Left forelimb (tissue), 1 donor: ENCODE measurements around the gene ITGAL.
A peak's percentile ranks its signal among the peaks of the same experiment; 100 is the strongest.

ENCODE experiments used
- DNase-seq: peaks from one replicate; pipeline ENCODE4 v3.0.0-alpha.2; 2018; ENCODE audit warnings: low spot score

The ITGAL gene

DNA sequence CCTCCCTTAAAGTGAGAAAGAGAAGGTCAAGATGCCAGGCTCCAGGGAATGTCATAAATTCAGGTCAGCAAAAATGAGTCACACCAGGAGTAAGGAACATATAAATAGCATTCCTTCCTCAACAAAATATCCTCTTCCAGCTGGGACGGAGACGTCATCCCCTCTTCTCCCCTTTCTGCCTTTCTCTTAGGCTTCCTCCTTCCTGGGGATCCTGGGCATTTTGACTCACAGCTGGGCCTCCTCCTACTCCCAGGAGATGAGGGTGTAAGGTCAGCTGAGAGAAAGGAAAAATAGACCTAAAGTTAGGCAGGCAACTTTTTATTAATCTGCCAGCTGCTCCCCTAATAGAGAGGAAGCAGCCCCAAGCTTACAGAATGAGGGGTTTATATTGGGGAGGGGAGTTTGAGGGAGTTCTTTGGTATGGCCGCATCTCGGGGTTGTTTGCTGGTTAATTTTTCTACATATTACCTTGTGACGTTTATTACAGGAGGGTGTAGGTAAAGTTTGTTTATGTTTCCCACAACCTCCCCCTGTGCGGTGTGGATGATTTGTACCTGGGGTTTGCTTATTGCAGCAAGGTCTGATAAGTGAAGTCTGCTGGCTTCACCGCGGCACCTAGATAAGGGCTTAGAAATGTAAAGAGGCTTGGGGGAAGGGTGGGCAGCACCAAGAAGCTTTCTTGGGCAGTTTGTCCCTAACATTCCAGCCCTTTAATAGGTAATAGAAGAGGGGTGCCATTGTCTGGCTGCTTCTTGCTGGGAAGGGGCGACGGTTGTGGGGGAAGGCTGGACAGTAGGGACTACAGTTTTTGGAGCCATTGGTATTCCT, 69.2 kb downstream of the ITGAL start:
- no peak for DNase-seq

GRCh38 chr16:30543067-30543466, 70.5 kb downstream of the ITGAL start:
- DNase-seq = no peak

- DNase-seq = no peak
These were observed 73.6 kb downstream of the ITGAL start for GRCh38 chr16:30546115-30546514.

DNA sequence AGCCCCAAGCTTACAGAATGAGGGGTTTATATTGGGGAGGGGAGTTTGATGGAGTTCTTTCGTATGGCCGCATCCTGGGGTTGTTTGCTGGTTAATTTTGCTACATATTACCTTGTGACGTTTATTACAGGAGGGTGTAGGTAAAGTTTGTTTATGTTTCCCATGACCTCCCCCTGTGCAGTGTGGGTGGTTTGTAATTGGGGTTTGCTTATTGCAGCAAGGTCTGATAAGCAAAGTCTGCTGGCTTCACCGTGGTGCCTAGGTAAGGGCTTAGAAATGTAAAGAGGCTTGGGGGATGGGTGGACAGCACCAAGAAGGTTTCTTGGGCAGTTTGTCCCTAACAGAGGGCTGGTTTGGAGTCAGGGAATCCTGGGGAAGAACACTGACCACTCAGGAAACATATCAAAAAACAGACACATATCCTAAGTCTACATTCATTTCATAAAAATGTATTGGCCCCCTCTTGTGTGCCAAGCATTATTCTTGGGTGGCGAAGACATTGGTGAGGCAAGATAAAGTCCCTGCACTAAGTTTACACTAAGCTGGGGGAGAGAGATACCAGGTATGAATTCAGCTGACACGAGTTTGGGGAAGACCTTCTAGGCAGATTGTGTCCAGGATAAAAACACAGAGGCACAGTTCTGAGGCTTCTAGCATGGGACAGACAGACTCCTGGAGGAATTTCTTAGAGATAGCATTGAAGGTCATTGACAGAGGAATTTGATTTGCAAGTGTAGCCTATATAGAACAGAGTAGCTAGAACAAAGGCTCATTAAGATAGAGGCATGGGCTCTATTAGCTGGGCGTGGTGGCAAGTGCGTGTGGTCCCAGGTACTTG, 76.1 kb downstream of the ITGAL start:
- DNase-seq = no peak

DNA sequence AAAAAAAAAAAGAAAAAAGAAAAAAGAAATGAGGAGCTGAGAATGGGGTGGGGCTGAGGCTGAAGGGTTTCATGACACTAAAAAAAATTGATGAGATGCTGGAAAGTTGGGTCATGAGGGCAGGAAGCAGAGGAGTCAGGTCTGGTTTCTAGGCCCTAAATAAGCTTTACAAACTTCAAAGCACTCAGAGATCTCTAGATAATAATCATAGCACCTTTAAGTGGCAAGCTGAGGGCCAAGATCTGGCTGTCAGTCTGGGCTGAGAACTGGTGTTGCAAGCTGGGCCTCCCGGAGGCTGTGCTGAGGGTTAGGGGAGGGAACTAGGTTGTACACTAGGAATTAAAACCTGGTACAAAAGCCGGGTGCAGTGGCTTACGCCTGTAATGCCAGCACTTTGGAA, 79.2 kb downstream of the ITGAL start:
- no peak for DNase-seq

- DNase-seq = no peak
These were observed 80.4 kb downstream of the ITGAL start for GRCh38 chr16:30552956-30553355.

- no peak for DNase-seq
These were observed 80.9 kb downstream of the ITGAL start for GRCh38 chr16:30553393-30553899.

DNA sequence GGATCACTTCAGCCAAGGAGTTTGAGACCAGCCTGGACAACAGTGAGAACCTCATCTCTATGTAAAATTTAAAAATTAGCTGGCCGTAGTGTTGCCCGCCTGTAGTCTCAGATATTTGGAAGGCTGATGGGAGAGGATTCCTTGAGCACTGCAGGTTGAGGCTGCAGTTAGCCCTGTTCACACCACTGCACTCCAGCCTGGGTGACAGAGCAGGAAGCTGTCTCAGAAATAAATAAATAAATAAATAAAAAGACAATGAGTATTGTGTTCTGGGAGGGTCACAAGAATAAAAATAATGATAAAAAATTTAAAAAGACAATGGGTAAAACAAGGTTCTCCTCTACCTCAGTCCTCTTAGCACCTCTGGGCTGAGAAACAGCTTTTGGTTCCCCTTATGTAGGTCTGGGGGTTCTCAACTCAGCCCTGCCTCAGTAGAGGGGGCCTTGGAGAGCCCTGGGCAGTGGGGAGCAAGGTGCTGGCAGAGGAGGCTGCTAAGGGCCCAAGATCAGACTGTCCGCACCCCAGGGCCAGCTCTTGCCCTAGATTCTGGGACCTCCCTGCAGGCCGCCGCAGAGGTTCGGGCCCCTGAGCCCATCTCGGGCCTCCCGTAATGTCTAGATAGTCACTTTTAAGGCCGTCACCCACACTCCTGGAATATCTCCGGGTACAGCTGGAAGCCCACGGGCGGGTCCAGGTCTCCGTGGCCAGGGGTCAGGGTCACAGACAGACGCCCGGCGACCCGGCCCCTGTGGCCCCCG, 82.2 kb downstream of the ITGAL start:
- no peak for DNase-seq

DNA sequence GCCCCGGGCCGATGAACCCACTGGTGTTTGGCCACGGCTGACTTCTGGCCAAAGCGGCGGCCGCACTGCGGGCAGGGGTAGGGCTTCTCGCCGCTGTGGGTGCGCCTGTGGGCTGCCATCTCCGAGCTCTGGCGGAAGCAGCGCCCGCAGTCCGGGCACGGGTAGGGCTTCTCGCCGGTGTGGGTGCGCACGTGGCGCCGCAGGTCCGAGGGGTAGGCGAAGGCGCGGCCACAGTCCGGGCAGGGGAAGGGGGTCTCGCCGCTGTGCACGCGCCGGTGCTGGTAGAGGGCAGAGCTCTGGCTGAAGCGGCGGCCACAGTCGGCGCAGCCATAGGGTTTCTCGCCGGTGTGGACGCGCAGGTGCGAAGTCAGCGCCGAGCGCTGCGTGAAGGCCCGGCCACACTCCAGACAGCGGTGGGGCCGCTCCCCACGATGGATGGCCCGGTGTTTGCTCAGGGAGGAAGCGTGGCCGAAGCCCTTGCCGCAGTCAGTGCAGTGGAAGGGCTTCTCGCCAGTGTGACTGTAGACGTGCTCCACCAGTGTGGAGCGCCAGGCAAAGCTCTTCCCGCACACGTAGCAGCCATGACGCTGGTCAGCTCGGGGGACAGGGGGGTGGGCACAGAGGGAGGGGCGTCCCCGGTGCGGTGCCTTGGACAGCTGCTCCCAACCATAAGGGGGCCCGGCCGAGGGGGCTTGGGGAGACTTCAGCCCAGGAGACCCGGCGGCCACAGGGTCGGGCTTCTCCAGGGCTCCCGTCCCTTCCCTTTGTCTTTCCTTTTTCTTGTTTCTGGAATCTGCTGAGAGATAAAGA, 83.0 kb downstream of the ITGAL start:
- DNase-seq = no peak

DNA sequence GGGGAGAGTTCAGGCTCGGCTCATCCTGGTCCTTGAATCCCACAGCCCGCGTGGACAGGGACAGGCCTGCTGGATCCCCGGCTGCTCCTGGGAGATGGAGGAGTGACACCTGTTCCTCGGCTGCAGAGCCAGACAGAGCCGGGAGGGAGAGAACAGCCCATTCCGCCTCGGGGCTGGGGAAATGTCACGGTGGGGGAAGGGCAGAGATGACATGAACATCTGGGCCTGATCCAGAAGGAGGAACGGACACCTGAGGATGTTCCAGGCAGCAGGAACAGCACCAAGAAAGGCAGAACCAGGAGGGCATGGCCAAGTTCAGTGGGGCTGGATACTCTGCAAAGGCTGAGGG, 83.6 kb downstream of the ITGAL start:
- DNase-seq = no peak

DNA sequence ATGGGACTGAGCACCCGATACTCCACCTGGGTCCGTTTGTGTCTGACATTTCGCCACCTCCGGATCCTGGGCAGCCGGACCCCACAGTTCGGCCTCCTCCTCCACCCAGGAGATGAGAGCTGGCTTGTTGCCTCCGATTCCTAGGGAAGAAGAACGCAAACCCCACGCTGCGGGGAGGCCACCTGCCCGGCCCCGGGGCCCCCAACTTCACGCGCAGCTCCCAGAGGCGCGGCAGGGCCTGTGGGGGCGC, 85.1 kb downstream of the ITGAL start:
- no peak for DNase-seq

GRCh38 chr16:30557957-30558788, 85.6 kb downstream of the ITGAL start, which contains the start of gene ZNF764:
Gene ZNF764 (minus strand): TSS chr16:30558374. CDS start chr16:30558182, 192 bp downstream.
- DNase-seq = peak; percentile 94

GRCh38 chr16:30558789-30559377, 86.3 kb downstream of the ITGAL start:
- DNase-seq = no peak

- no peak for DNase-seq
These were observed 87.1 kb downstream of the ITGAL start for GRCh38 chr16:30559690-30560089.

DNA sequence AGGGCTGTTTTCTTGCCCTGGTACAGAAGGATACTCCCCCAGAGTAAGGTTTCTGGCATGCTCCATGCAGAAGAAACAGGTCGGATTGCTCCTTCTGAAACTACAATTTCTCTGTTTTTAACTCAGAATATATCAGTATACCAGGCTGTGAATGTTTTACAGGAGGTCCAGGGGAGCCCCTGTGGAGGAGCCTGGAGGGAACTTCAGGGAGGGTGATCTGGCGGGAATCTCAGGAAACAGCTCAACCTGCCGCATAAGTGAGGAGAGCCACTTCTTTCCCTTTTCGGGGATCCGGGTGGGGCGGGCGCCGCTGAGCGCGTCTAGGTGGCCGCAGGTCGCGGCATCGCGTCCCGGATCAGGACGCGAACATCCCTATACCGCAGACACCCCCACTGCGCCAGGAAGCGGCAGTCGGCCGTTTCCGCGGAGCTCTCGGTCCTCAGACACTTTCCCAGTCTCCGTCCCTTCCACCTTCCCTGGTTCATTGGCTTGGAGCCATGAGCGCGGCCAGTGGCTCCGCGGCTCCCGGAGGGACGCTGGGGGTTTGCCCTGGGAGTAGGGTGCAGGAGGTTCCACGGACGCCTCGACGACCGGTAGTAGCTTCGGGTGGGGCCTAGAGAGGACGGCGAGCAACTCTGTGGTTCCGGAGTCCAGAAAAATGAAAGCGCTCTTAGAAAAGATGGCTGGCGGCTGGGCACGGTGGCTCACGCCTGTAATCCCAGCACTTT, 88.7 kb downstream of the ITGAL start:
- no peak for DNase-seq

- DNase-seq = no peak
These were observed 89.5 kb downstream of the ITGAL start for GRCh38 chr16:30562021-30562420.

DNA sequence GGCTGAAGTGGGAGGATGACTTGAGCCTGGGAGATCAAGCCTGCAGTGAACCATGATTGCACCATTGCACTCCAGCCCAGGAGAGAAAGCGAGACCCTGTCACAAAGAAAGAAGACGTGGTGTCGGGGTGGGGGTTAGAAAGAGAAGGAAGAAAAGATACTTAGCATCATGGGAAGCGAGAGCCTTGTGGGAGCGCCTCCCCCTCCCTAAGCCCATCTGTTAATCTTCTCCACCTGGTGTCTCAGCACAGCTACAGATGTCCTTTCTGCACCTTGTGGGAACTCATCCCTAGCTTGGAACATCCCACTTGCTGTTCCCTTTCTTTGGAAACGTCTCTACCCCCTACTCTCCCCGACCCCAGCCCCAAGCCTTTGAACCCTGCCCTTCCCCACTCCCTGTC, 93.0 kb downstream of the ITGAL start:
- DNase-seq = no peak

DNA sequence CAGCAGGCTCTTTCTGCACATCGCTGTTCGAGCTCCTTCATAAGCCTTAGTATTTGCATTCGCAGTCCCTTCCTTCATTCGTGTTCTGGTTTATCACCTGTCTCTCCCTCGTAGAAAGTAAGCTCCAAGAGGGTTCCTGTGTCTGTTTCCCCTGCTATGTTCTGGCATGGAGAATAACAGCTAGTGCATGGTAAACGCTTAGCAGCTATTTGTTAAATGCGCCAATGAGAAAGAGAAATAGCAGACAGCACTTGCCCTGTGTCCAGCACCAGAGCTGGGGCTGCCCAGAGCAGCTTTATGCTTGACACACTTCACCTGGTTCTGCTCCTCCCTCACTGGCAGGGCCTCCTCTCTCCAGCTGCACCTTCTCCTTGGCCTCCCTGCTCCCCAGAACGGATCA, 93.4 kb downstream of the ITGAL start:
- no peak for DNase-seq

DNA sequence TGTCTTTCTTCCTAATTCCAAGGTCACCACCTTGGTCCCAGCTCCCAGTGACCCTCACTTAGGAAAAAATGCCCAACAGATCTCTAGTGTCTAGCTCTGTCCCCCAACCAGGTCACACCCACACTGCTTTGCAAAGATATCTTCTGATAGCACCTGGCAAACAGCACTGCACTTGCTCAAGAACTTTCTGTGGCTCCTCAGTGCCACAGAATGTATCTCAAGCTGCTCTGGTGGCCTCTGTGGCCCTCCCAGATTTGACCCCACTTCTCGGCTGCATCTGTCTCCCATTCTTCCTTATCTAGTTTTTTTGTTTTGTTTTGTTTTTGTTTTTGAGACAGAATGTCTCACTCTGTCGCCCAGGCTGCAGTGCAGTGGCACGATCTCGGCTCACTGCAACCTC, 94.0 kb downstream of the ITGAL start:
- no peak for DNase-seq
